Mucosa of descending colon (tissue), 3 donors: ENCODE results near the gene PRICKLE3. TPM values are rescaled to one million over a fixed set of nuclear protein-coding genes. Genes with fewer than 3 reads are reported as not detected.
A peak's percentile ranks its signal among the peaks of the same experiment; 100 is the strongest.

ENCODE experiments used
- ATAC-seq: fragments of 200-7000 bp; cut with Tn5 transposase; one replicate; pipeline ENCODE4 v1.9.1; 2020; ENCODE audit warnings: mild to moderate bottlenecking, moderate library complexity
- DNase-seq, 3 donors: peaks; one replicate each; pipeline ENCODE4 v3.0.0-alpha.2; 2020
- H3K36me3 ChIP-seq: fragments of 200-600 bp; one replicate; pipeline ENCODE4 v1.8.0; 2021; ENCODE audit warnings: low read depth, mild to moderate bottlenecking
- H3K4me1 ChIP-seq: fragments of 200-600 bp; one replicate; pipeline ENCODE4 v1.8.0; 2021; ENCODE audit warnings: low read depth, mild to moderate bottlenecking
- H3K4me3 ChIP-seq: fragments of 200-600 bp; one replicate; pipeline ENCODE4 v1.8.0; 2021; ENCODE audit warnings: mild to moderate bottlenecking
- H3K9me3 ChIP-seq: fragments of 200-600 bp; one replicate; pipeline ENCODE4 v1.8.0; 2021; ENCODE audit warnings: mild to moderate bottlenecking
- intact Hi-C, 2 donors: fragments of 100-400 bp; cut with DNase I in 1 of 2; cut with micrococcal nuclease in 1 of 2; formaldehyde crosslinking; loops; one replicate each; pipeline versions ENCODE4 v1.11.0 to v1.11.1; 2022; cut with DNase I, micrococcal nuclease
- total RNA-seq, 3 donors: library from RNA; stranded (reverse); fragmentation: NEBNext Ultra II Directional in 2 of 3; extraction: Animal tissue kit (Norgen Biotek cat#: 25700) in 2 of 3; gene quantifications; one replicate each; pipeline versions ENCODE4 v1.2.1 to v1.2.4, GENCODE V29; 2021 to 2023
- TF ChIP-seq, protein P1 (sequence below): fragments of 200-600 bp; IDR thresholded peaks from one replicate; pipeline ENCODE4 v1.8.0; 2022; ENCODE audit warnings: antibody characterized with exemption, mild to moderate bottlenecking
- donor health status: DM: no; HTN: no; CAD: no; lungs with moderate emphysema.
- donor health status: DM: no; HTN: no; CAD: no.
- donor health status: DM: no; HTN: yes; CAD: no.

PRICKLE3 gene
- total RNA-seq, 3 donors from 2014 or later: 12.5 to 15.6 (median 13.0) TPM

DNA sequence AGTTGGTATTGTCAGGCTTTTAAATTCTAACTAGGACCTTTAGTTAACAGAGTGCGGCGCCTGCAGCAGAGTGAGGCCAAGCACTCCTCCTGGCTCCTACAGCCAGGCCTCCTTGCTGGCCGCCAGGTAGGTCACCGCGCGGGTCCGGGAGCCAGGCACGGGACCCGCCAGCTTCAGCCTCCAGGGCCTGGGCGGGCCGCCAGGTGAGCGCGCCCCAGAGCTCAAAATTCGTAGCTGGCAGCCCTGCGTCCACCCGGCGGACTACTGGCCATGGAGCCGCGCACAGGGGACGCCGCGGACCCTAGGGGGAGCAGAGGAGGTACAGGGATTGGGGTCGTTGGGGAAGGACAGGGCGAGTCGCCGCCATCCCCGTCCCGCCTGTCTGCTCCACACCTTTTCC, 23.6 kb downstream of the PRICKLE3 start, which contains the start of gene MAGIX:
TSS of gene MAGIX (plus strand) at position 139 of the 400 bp plus-strand sequence. CDS start at position 271, 132 bp downstream.
- Histone ChIP-seq H3K36me3 (no peaks in the 10 kb centered on the region), H3K4me3 (no peak within 1 kb of the TSS), H3K9me3 (no peaks in the 10 kb centered on the region), H3K4me1 (no peaks in the 10 kb centered on the region)
- intact Hi-C loops: no loop called here
- TF ChIP-seq, protein P1, sequence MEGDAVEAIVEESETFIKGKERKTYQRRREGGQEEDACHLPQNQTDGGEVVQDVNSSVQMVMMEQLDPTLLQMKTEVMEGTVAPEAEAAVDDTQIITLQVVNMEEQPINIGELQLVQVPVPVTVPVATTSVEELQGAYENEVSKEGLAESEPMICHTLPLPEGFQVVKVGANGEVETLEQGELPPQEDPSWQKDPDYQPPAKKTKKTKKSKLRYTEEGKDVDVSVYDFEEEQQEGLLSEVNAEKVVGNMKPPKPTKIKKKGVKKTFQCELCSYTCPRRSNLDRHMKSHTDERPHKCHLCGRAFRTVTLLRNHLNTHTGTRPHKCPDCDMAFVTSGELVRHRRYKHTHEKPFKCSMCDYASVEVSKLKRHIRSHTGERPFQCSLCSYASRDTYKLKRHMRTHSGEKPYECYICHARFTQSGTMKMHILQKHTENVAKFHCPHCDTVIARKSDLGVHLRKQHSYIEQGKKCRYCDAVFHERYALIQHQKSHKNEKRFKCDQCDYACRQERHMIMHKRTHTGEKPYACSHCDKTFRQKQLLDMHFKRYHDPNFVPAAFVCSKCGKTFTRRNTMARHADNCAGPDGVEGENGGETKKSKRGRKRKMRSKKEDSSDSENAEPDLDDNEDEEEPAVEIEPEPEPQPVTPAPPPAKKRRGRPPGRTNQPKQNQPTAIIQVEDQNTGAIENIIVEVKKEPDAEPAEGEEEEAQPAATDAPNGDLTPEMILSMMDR: no peak
- DNase-seq (peak in 2 of 3 donors; percentile 45 to 57), ATAC-seq (no peak)

DNA sequence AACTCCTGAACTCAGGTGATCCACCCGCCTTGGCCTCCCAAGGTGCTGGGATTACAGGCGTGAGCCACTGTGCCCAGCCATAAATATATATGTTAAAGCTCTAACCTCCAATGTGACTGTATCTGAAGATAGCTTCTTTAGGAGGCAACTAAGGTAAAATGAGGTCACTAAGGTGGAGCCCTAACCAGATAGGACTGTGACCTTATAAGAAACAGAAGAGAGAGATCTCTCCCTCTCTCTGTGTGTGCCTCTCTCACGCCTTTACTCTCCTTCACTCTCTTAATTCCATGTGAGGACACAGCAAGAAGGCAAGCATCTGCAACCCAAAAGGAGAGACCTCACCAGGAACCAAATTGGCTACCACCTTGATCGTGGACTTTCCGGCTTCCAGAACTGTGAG, 24.5 kb downstream of the PRICKLE3 start:
- H3K9me3 ChIP-seq: no peaks in the 10 kb centered on the region
- no peaks in the 10 kb centered on the region for H3K4me1 ChIP-seq
- TF ChIP-seq, protein P1: no peak
- no peak for DNase-seq
- intact Hi-C loops: no loop called here
- no peak overlapping the region for H3K4me3 ChIP-seq
- H3K36me3 ChIP-seq: no peaks in the 10 kb centered on the region
- no peak for ATAC-seq

DNA sequence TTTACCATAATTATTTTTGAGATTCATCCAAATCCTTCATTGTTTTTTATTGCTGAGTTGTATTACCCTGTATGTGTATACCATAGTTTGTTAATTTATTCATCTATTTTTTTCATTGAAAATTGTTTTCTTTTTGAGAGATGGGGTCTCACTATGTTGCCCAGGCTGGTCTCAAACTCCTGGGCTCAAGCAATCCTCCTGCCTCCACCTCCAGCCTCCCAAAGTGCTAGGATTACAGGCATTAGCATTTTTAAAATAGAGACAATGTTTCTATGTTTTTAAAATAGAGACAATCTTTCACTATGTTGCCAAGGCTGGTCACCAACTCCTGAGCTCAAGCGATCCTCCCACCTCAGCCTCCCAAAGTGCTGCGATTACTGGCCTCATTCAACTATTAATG, 25.3 kb downstream of the PRICKLE3 start:
- H3K9me3 ChIP-seq: no peaks in the 10 kb centered on the region
- TF ChIP-seq, protein P1: no peak
- H3K4me3 ChIP-seq: no peak overlapping the region
- H3K4me1 ChIP-seq: no peaks in the 10 kb centered on the region
- intact Hi-C loops: no loop called here
- DNase-seq: no peak
- no peak for ATAC-seq
- no peaks in the 10 kb centered on the region for H3K36me3 ChIP-seq

DNA sequence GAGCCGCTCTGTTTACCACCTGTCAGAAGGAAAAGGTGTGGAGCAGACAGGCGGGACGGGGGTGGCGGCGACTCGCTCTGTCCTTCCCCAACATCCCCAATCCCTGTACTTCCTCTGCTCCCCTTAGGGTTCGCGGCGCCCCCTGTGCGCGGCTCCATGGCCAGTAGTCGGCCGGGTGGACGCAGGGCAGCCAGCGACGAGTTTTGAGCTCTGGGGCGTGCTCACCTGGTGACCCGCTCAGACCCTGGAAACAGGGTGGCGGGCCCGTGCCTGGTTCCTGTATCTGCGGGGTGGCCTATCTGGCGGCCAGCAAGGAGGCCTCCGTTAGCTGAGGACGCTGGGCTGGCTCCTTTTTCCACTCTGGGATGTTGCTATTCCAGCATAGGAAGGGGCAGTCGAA, 29.0 kb downstream of the PRICKLE3 start:
- TF ChIP-seq, protein P1: no peak
- no peaks in the 10 kb centered on the region for H3K36me3 ChIP-seq
- no peak for DNase-seq
- ATAC-seq: no peak
- no peaks in the 10 kb centered on the region for H3K9me3 ChIP-seq
- intact Hi-C loops: no loop called here
- no peak overlapping the region for H3K4me3 ChIP-seq
- H3K4me1 ChIP-seq: no peaks in the 10 kb centered on the region

DNA sequence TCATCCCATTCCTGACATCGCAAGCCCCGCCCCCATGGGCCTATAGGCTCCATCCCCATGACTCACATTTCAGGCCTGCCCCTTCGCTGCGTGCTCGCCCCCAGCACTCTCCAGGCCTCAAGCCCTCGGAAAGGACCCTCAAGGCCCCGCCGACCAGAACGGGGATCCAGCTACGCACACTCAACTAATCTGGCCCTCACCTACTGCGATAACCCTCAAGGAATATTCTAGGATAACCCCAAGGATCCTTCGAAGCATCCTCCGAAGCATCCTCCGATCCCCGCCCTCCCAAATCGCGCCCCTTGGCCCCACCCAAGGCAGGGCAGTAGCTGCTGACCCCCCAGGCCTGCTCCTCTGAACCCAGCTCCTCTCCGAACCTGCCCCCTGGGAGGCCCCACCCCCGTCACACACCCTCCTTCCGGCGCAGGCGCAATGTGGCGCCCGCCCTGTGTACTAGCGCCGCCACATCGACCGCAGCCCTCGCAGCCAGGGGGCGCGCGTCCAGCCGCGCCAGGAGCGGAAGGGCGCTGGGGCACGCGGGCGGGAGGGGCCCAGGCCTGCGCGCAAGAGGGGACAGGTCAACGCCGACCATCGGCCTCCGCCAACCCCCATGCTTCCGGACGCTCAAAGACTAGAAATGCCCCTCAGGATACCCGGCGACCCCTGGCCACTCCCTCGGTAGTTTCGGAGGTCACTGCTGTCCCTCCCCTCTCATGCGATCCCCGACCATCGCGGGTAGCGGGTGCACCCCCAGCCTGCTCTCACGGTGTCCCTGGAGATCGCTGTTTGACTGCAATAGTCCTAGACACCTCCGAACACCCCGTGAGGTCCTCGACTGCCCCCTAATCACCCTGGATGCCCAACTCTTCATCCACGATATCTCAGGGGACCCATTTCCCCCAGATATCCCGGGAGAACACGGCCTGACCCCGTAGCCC, 30.0 kb downstream of the PRICKLE3 start:
- Histone ChIP-seq H3K4me3 (no peak overlapping the region), H3K36me3 (no peaks in the 10 kb centered on the region), H3K9me3 (no peaks in the 10 kb centered on the region), H3K4me1 (no peaks in the 10 kb centered on the region)
- DNase-seq: peak; percentile 90 to 95 (median 94)
- TF ChIP-seq, protein P1: peak; percentile 65
- peak; percentile 95 for ATAC-seq
- intact Hi-C loops: no loop called here
